MM.1S (cell line): Measurements from ENCODE around the gene JHY.

Experiments
- CTCF ChIP-seq: fragments of 300-600 bp; sonication (generic); IDR thresholded peaks from 2 replicates; pipeline ENCODE4 v1.5.1; 2016; ENCODE audit warnings: antibody characterized with exemption, low read length, mixed read lengths
- EZH2 ChIP-seq: fragments of 300-600 bp; sonication (generic); optimal IDR thresholded peaks from 2 replicates; pipeline ENCODE3; 2017; ENCODE audit warnings: low read depth, mild to moderate bottlenecking, antibody characterized with exemption, low read length, mixed read lengths
- EZH2phosphoT487 ChIP-seq: fragments of 300-600 bp; sonication (generic); IDR thresholded peaks from 2 replicates; pipeline ENCODE4 v1.6.1; 2018; ENCODE audit warnings: antibody characterized with exemption, low read length

GRCh38 chr11:122874991-122875390 is 7.6 kb upstream of the JHY start:
- TF ChIP-seq CTCF (no peak), EZH2phosphoT487 (no peak), EZH2 (no peak)
